Right lobe of liver (tissue), 4 donors: Measurements from ENCODE around the gene TST.

Experiments used
- CTCF ChIP-seq, 4 donors: fragments of 200-600 bp in 3 of 4; fragments of 450-650 bp in 1 of 4; IDR thresholded peaks; one replicate each; pipeline versions ENCODE4 v1.5.1 to v1.8.0; 2016 to 2022; ENCODE audit warnings: antibody characterized with exemption in 4 of 4, mild to moderate bottlenecking in 2 of 4
- POLR2A ChIP-seq: fragments of 450-650 bp; IDR thresholded peaks from one replicate; pipeline ENCODE4 v1.6.1; 2017; ENCODE audit warnings: antibody characterized with exemption, mild to moderate bottlenecking
- donor health status: DM: no; HTN: no; CAD: no.
- donor health status: DM: no; HTN: no; CAD: no.
- donor health status: DM: no; HTN: yes; CAD: no.

DNA sequence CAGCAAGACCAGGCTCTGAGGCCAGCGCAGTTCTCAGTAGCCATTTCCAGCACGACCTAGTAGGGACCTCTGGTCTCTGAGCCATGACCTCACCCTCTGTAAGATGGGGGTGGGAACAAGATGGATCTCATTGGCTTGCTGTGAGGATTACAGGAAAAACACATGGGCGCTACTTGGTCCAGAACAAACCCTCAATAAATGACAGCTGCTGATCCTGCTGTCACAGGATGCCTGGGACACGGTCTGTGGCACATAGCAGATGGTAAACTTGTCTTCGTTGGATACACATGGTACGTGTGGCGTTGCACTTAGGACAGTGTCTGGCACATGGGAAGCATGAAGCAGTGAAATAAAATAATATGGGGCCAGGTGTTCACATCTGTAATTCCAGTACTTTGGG lies 27.8 kb upstream of the TST start:
- TF ChIP-seq CTCF (IDR thresholded peaks at IDR 0.05), result no peak
- TF ChIP-seq POLR2A, result no peak
